HG02678 (cell line): ENCODE measurements around the gene POT1.
A peak's percentile ranks its signal among the peaks of the same experiment; 100 is the strongest.

ENCODE experiments used
- ATAC-seq: cut with Tn5 transposase; IDR thresholded peaks from one replicate; pipeline ENCODE4 v1.9.1; 2021; ENCODE audit warnings: mild to moderate bottlenecking, moderate library complexity; ENCODE audit not compliant: unreplicated experiment

Gene POT1

DNA sequence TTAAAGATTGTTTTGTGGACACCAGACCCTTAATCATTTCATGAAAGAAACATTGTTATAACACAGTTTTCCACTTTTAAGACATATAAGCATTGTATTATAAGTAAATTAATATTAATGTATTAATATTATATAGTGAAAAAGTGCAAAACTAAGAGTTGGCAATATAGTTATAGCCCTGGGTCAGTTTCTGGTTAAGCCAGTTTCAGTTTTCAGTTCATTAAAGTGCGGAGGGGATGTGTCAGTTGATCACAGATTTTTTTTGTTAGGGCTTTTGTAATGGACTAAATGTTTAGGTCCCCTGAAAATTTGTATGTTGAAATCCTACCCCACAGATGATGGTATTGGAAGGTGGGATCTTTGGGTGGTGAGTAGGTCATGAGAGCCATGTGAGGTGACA, 118.3 kb downstream of the POT1 start:
- ATAC-seq = no peak

GRCh38 chr7:124810605-124811004, 119.0 kb downstream of the POT1 start:
- ATAC-seq = no peak

- ATAC-seq = no peak
Observed at GRCh38 chr7:124808206-124808605, 121.4 kb downstream of the POT1 start.

GRCh38 chr7:124801330-124801895, 128.2 kb downstream of the POT1 start:
- no peak for ATAC-seq

GRCh38 chr7:124800386-124800785, 129.2 kb downstream of the POT1 start:
- ATAC-seq = no peak

DNA sequence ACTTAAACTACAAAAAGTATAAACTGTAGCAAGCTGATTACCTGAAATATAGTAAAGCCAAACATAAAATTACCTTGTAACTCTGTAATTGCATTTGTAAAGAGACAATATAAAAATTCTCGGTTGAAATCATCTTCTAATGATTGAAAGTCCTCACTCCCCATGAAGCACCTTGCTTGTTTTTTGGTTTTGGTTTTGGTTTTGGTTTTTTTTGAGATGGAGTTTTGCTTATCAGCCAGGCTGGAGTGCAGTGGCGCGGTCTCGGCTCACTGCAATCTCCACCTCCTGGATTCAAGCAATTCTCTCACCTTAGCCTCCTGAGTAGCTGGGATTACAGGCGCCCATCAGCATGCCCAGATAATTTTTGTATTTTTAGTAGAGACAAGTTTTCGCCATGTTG, 130.2 kb downstream of the POT1 start:
- ATAC-seq = no peak

DNA sequence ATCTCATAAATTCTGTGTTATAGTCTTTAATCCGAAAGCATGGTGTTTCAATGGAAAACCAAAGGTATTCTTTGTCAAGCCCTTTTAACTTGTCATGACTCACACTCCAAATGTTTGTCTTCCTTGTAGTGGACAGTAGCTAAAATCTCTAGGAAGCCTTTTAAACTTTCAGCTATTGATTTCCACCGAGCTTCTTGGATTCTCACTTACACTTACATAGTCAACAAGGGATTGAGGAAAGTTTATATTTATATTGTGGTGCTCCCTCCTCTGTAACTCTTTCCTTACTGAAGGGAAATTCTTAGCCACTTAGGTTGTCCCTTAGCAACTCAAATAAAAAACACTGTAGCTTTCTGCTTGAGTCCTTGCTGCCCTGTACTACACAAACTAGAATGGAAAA, 132.9 kb downstream of the POT1 start:
- ATAC-seq = no peak

GRCh38 chr7:124792696-124793095, 136.9 kb downstream of the POT1 start:
- no peak for ATAC-seq

GRCh38 chr7:124792002-124792401, 137.6 kb downstream of the POT1 start:
- no peak for ATAC-seq

DNA sequence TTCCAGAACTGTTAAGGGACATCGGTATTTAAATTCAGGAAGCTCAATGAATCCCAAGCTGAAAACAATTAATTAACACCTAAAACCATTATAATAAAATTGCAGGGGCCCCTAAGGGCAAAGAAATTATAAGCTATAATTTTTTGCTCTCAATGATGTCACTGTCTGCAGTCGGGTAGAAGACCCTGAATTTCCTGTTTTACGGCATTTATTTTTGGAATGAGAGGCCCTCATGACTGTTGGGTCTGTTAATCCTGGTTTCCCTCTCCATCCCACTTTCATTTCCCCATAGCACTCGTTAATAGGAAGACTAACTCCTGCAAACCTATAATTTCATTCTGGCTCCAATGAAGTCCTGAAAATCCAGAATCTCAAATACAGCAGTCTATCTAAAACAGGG, 138.2 kb downstream of the POT1 start:
- no peak for ATAC-seq

GRCh38 chr7:124790645-124791044, 139.0 kb downstream of the POT1 start:
- no peak for ATAC-seq

- no peak for ATAC-seq
Observed at GRCh38 chr7:124785994-124786393, 143.6 kb downstream of the POT1 start.

GRCh38 chr7:124784879-124785818, 144.5 kb downstream of the POT1 start:
- peak; percentile 80 for ATAC-seq

DNA sequence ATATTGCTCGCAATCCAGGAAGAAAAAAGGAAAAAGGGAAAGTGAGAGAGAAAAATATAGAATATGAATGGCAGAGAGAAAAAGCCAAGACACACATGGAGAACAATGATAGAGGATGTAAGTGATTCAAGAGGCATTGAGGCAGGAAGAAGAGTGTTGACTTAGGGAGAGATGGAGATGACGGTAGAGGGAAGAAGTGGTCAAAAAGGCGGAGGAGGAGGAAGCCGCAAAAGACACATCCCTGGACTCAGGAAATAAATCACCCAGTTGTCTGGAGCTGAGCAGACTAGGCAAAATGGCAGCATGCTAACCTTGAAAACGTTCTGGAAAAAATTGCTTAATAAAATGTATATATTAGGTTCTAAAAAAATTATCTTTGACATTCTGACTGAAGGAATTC, 146.4 kb downstream of the POT1 start:
- no peak for ATAC-seq

DNA sequence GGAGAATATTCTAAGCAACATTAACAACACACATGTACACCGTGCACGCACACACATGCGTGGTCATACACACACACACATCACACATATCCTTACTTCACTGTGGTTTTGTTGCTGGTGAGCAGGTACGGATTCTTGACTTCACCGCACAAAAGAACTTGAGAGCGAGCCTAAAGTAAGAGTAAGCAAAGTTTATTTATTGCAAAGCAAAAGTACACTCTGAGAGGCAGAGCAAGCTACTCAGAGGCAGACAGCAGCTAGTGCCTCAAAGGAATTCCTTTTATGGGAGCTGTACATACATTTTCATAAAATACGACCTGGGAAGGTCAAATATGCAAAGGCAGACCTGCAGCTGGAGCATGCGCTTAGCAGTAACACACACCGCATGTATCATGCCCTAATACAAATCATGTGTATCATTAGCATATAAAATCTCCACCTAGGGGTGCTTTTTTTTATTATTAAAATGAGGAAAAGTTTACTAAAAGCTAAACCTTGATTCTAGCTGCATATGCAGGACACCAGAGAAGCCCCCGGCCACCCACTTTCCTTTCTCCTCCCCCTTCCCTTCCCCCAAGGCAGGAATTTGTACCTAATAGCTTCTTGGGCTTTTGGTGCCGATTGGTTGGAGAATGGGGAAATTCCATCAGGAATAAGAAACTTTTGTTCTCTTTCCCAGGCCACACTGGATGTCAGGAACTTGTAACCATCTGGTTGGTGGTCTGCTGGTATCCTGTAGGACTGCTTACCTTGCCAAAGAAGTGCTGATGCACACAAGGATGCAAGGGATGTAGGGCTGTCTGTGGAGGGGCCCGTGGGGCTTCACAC, 147.5 kb downstream of the POT1 start:
- no peak for ATAC-seq

DNA sequence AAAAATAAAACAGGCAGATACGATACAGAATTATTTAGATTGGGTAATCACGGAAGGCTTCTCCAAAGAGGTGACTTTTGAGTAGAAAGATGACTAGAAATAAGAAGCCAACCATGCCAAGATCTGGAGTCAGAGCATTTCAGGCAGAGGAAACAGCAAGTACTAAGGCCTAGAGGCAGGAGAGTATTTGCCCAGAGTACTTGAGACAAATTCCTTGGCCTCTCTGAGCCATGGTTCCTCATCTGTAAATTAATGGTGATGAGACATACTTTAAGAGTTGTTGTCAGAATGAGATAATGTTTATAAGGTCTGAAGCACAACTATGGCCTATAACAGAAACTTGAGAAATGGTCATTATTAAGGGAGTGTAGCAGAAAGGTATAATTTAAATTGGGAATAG, 148.2 kb downstream of the POT1 start:
- ATAC-seq = no peak

- no peak for ATAC-seq
Observed at GRCh38 chr7:124780608-124781007, 149.0 kb downstream of the POT1 start.

- ATAC-seq = no peak
Observed at GRCh38 chr7:124780056-124780455, 149.6 kb downstream of the POT1 start.

GRCh38 chr7:124779620-124780019, 150.0 kb downstream of the POT1 start:
- ATAC-seq = no peak

- ATAC-seq = no peak
Observed at GRCh38 chr7:124779194-124779593, 150.4 kb downstream of the POT1 start.

- no peak for ATAC-seq
Observed at GRCh38 chr7:124777268-124777667, 152.4 kb downstream of the POT1 start.

DNA sequence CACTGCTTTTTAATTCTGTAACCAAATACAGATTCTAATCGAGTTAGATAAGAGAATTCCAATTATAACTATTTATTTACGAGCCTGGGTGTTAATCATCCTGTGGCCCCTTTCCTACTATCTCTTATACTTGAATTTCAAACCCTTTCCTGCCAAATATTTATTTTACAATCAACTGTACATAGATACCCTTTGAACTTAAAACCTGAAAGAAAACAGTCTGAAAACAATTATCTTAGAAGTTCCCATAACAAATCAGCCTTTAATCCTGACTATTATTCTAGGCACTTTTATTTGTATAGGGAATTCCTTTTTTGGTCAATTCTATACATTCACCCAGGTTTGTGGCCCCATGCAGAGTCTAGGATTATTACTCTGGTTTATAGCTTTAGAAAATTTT, 153.5 kb downstream of the POT1 start:
- ATAC-seq = no peak
